GM12865 (cell line): ENCODE data around the gene SLC43A1.

Source experiments
- DNase-seq: peaks from one replicate; pipeline ENCODE4 v3.0.0; 2010; ENCODE audit warnings: low read depth
- H3K4me3 ChIP-seq: 2 replicates; pipeline ENCODE4 v1.5.1; 2011; ENCODE audit warnings: mild to moderate bottlenecking, low read depth, low read length, control low read depth
- TF ChIP-seq, protein P1 (sequence below): IDR thresholded peaks from 2 replicates; pipeline ENCODE4 v1.5.1; 2011; ENCODE audit warnings: low read length, control low read depth, low read depth, inconsistent platforms; ENCODE audit not compliant: insufficient read depth; ENCODE audit errors: missing control alignments

The SLC43A1 gene

DNA sequence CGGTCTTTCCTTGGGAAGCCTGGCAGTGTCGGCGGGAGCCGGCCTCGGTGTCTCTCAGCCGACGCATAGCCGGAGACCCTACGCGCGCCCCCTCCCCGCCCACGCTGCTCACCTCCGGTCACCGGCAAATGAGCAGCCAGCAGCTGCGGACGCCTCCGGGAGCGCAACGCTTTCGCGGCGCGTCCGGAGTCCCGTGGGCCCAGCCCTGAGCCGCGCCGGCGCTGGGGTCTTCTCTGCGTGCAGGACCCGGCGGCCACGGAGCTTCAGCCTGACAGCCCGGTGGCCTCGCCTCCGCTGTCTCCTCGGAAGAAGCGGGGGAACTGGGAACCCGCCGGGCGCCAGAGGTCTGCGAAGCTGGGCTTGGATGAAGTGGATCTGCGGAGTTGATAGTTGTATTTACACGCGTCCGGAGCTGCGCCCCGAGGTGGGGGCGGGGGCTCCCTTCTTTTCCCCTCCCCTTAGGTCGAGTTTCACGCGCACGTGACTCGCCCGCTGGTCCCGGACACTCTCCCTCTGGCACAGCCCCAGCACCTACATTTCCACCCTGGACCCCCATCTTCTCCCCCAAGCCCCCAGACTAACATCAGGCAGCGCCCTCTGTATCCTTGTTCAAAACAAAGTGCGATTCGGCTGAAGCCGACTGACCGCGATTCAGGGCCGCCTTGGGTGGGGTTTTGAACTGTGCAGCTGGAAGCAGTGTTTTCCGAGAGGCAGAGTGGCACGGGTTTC is at the start of gene SLC43A1:
SLC43A1 (minus strand) TSS at position 371 of the 729 bp plus-strand sequence. CDS start 1,591 bp downstream, outside the sequence.
- DNase-seq = peak; percentile 64
- TF ChIP-seq, protein P1, sequence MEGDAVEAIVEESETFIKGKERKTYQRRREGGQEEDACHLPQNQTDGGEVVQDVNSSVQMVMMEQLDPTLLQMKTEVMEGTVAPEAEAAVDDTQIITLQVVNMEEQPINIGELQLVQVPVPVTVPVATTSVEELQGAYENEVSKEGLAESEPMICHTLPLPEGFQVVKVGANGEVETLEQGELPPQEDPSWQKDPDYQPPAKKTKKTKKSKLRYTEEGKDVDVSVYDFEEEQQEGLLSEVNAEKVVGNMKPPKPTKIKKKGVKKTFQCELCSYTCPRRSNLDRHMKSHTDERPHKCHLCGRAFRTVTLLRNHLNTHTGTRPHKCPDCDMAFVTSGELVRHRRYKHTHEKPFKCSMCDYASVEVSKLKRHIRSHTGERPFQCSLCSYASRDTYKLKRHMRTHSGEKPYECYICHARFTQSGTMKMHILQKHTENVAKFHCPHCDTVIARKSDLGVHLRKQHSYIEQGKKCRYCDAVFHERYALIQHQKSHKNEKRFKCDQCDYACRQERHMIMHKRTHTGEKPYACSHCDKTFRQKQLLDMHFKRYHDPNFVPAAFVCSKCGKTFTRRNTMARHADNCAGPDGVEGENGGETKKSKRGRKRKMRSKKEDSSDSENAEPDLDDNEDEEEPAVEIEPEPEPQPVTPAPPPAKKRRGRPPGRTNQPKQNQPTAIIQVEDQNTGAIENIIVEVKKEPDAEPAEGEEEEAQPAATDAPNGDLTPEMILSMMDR = no peak
- H3K4me3 ChIP-seq = peak within 1 kb of the TSS; percentile 69

GRCh38 chr11:57562596-57562995 is 47.1 kb upstream of the SLC43A1 start:
- no peak overlapping the region for H3K4me3 ChIP-seq
- TF ChIP-seq, protein P1 = no peak
- no peak for DNase-seq

DNA sequence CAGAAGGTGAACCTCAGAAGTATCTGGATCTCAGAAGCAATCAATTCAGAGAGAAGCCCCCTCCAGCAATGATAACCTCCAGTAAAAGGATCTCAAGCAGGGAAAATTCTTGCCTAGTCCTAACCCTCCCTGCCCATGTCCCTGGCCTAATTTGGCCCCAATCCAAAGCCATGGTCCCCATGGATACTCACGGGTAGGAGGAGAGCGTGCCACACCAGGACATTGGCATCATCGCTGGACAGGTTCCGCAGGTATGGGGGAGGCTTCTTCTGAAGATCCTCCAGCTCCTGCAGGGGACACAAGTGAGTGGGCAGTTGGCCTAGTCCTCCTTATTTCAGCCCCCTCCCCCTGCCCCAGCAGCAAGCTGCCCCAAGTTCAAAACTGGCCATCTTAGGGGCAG is 44.6 kb upstream of the SLC43A1 start:
- DNase-seq = no peak
- no peak overlapping the region for H3K4me3 ChIP-seq
- TF ChIP-seq, protein P1 = no peak

DNA sequence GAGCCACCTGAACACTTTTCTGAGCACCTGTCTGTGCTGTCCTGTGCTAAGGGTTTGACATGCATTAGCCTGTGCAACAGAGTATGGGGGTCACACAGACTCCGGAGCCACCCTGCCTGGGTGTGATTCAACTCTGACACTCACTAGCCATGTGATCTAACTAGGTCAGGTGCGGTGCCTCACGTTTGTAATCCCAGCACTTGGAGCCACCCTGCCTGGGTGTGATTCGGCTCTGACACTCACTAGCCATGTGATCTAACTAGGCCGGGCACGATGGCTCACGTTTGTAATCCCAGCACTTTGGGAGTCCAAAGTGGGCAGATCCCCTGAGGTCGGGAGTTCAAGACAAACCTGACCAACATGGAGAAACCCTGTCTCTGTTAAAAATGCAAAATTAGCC is 40.5 kb upstream of the SLC43A1 start:
- H3K4me3 ChIP-seq = no peak overlapping the region
- DNase-seq = no peak
- TF ChIP-seq, protein P1 = no peak

- H3K4me3 ChIP-seq = no peak overlapping the region
- no peak for DNase-seq
- TF ChIP-seq, protein P1 = no peak
These were observed 39.9 kb upstream of the SLC43A1 start for GRCh38 chr11:57555393-57555792.

- TF ChIP-seq, protein P1 = no peak
- H3K4me3 ChIP-seq = no peak overlapping the region
- DNase-seq = no peak
These were observed 37.0 kb upstream of the SLC43A1 start for GRCh38 chr11:57552479-57552878.

DNA sequence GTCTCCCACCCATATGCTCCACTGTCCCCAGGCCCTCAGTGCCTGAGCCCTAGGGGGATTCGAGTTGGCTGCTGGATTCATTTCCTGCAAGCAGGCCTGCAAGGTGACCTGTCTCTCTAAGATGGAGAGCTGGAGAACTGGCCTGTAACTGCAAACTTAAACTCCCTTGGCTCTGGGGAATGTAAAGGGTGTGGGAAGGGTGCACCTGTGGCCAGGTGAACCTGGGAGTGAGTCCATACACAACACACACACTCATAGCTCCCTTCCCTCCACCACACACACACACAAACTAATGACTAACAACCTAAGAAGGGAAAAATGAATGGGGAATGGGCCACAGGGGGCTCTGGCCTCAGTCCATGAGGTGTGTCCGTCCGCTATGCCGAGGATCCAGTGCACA is 36.4 kb upstream of the SLC43A1 start:
- no peak for DNase-seq
- TF ChIP-seq, protein P1 = no peak
- no peak overlapping the region for H3K4me3 ChIP-seq
